HEK293T (cell line): ENCODE results near the gene CPSF4L.

Experiments
- CTBP1 ChIP-seq: fragments of 450-650 bp; IDR thresholded peaks from 2 replicates; pipeline ENCODE4 v1.6.1; 2016; ENCODE audit warnings: borderline replicate concordance
- FOXM1 ChIP-seq: fragments of 450-650 bp; IDR thresholded peaks from 2 replicates; pipeline ENCODE4 v1.6.1; 2017; ENCODE audit warnings: mild to moderate bottlenecking, borderline replicate concordance
- L3MBTL2 ChIP-seq: fragments of 450-650 bp; conservative IDR thresholded peaks from 2 replicates; pipeline ENCODE4 v1.6.1; 2016; ENCODE audit warnings: mild to moderate bottlenecking
- SP1 ChIP-seq: fragments of 450-650 bp; IDR thresholded peaks from 2 replicates; pipeline ENCODE4 v1.6.1; 2017
- SUZ12 ChIP-seq: fragments of 450-650 bp; IDR thresholded peaks from 2 replicates; pipeline ENCODE4 v1.6.1; 2016; ENCODE audit warnings: mild to moderate bottlenecking
- TARDBP ChIP-seq: fragments of 450-650 bp; IDR thresholded peaks from 2 replicates; pipeline ENCODE4 v1.6.1; 2016

GRCh38 chr17:73256220-73256619, 5.5 kb downstream of the CPSF4L start:
- TF ChIP-seq CTBP1: no peak
- TF ChIP-seq SP1: no peak
- TF ChIP-seq TARDBP: no peak
- no peak for TF ChIP-seq FOXM1
- no peak for TF ChIP-seq SUZ12
- TF ChIP-seq L3MBTL2: no peak
